ENCODE results near the gene CHRNA4.

- TF ChIP-seq CTCF (IDR thresholded peaks at IDR 0.05; ENCODE audit: low read depth, low read length) (no peak), EZH2phosphoT487 (IDR thresholded peaks at IDR 0.05; ENCODE audit: low read depth) (no peak)
Measured at GRCh38 chr20:63363013-63363957, 2.1 kb upstream of the CHRNA4 start.

All from OCI-LY3 (cell line).